IMR-90 (cell line): Measurements from ENCODE around the gene MCAM. TPM values are rescaled to one million over a fixed set of nuclear protein-coding genes. Genes with fewer than 3 reads are reported as not detected.

Source experiments
- ATAC-seq: fragments of 200-7000 bp; cut with Tn5 transposase; 2 replicates; pipeline ENCODE4 v1.9.1; 2020; ENCODE audit warnings: low read depth, mild to moderate bottlenecking, moderate library complexity
- BruUV-seq: library from RNA; stranded (reverse); fragments of 400-500 nt; replicated peaks from 2 replicates; lab custom pipeline; 2021; lab: Mats Ljungman, UMichigan
- CTCF ChIA-PET: fragments of 300-600 bp; formaldehyde crosslinking; extraction: SDS; loops from one replicate; lab custom pipeline; 2021; ENCODE audit warnings: antibody characterized with exemption; lab: Yijun Ruan, JAX
- POLR2A ChIA-PET: fragments of 300-600 bp; sonication (Branson Sonifier 250); formaldehyde crosslinking; loops from one replicate; lab custom pipeline; 2022; ENCODE audit warnings: antibody characterized with exemption; ENCODE audit not compliant: unreplicated experiment; lab: Charles Lee
- DNase-seq: peaks from one replicate; pipeline ENCODE4 v3.0.0; 2013
- H2AFZ ChIP-seq: replicated peaks from 2 replicates; pipeline ENCODE3; 2013; ENCODE audit warnings: low read length, mild to moderate bottlenecking; ENCODE audit not compliant: poor library complexity
- H2AK5ac ChIP-seq: 2 replicates; pipeline ENCODE4 v1.6.1; 2013; ENCODE audit warnings: low read depth, low read length, inconsistent platforms
- H2AK9ac ChIP-seq: replicated peaks from 2 replicates; pipeline ENCODE3; 2013; ENCODE audit warnings: mild to moderate bottlenecking, low read depth, low read length, moderate library complexity; ENCODE audit not compliant: poor library complexity
- H2BK120ac ChIP-seq: 2 replicates; pipeline ENCODE4 v1.6.1; 2013; ENCODE audit warnings: low read depth, low read length, inconsistent platforms
- H2BK15ac ChIP-seq: 3 replicates; pipeline ENCODE4 v1.6.1; 2013; ENCODE audit warnings: low read depth, low read length, inconsistent platforms
- H2BK20ac ChIP-seq: 2 replicates; pipeline ENCODE4 v1.6.1; 2013; ENCODE audit warnings: low read depth, mild to moderate bottlenecking, inconsistent platforms, low read length, moderate library complexity
- H2BK5ac ChIP-seq: 2 replicates; pipeline ENCODE4 v1.6.1; 2013; ENCODE audit warnings: mild to moderate bottlenecking, low read depth, low read length, inconsistent platforms; ENCODE audit not compliant: poor library complexity, severe bottlenecking
- H3K14ac ChIP-seq: replicated peaks from 2 replicates; pipeline ENCODE4 v1.6.1; 2013; ENCODE audit warnings: low read depth, low read length, inconsistent platforms
- H3K18ac ChIP-seq: 2 replicates; pipeline ENCODE4 v1.6.1; 2013; ENCODE audit warnings: low read depth, low read length, control low read depth
- H3K23ac ChIP-seq: 2 replicates; pipeline ENCODE4 v1.6.1; 2013; ENCODE audit warnings: low read depth, low read length, inconsistent platforms
- H3K27ac ChIP-seq: 2 replicates; pipeline ENCODE4 v1.5.1; 2013; ENCODE audit warnings: mild to moderate bottlenecking, control low read depth, low read length; ENCODE audit not compliant: insufficient read depth
- H3K27me3 ChIP-seq: 2 replicates; pipeline ENCODE4 v1.6.1; 2013; ENCODE audit warnings: low read length; ENCODE audit not compliant: control insufficient read depth, insufficient read depth
- H3K36me3 ChIP-seq: 2 replicates; pipeline ENCODE4 v1.6.1; 2013; ENCODE audit warnings: low read length, mixed read lengths; ENCODE audit not compliant: control insufficient read depth, insufficient read depth
- H3K4ac ChIP-seq: 2 replicates; pipeline ENCODE4 v1.6.1; 2013; ENCODE audit warnings: low read depth, low read length, inconsistent platforms
- H3K4me1 ChIP-seq: 2 replicates; pipeline ENCODE4 v1.6.1; 2013; ENCODE audit warnings: low read length, mixed read lengths; ENCODE audit not compliant: control insufficient read depth, insufficient read depth
- H3K4me2 ChIP-seq: 2 replicates; pipeline ENCODE4 v1.6.1; 2013; ENCODE audit warnings: low read depth, mild to moderate bottlenecking, control low read depth, low read length, moderate library complexity
- H3K4me3 ChIP-seq: 2 replicates; pipeline ENCODE4 v1.5.1; 2013; ENCODE audit warnings: low read depth, mild to moderate bottlenecking, control low read depth, low read length, moderate library complexity; ENCODE audit not compliant: insufficient read depth
- H3K56ac ChIP-seq: 2 replicates; pipeline ENCODE4 v1.6.1; 2013; ENCODE audit warnings: low read length, inconsistent platforms; ENCODE audit not compliant: insufficient read depth; ENCODE audit errors: extremely low read depth
- H3K79me1 ChIP-seq, 2 experiments: 2 replicates each; pipeline ENCODE4 v1.6.1; 2013; ENCODE audit warnings: low read length in 2 of 2, inconsistent platforms in 1 of 2, low read depth in 1 of 2
- H3K9ac ChIP-seq: 2 replicates; pipeline ENCODE4 v1.6.1; 2013; ENCODE audit warnings: low read depth, low read length, control low read depth
- H3K9me1 ChIP-seq: 2 replicates; pipeline ENCODE4 v1.6.1; 2013; ENCODE audit warnings: low read length, inconsistent platforms; ENCODE audit not compliant: insufficient read depth
- H3K9me3 ChIP-seq: 2 replicates; pipeline ENCODE4 v1.6.1; 2013; ENCODE audit warnings: low read length; ENCODE audit not compliant: control insufficient read depth, insufficient read depth
- H4K20me1 ChIP-seq: 2 replicates; pipeline ENCODE4 v1.6.1; 2013; ENCODE audit warnings: low read length, inconsistent platforms; ENCODE audit not compliant: insufficient read depth
- H4K5ac ChIP-seq: 2 replicates; pipeline ENCODE4 v1.6.1; 2013; ENCODE audit warnings: mild to moderate bottlenecking, low read depth, low read length, control low read depth
- H4K8ac ChIP-seq, 2 experiments: 2 replicates each; pipeline ENCODE4 v1.6.1; 2013; ENCODE audit warnings: low read depth in 2 of 2, low read length in 2 of 2, control low read depth in 1 of 2, inconsistent platforms in 1 of 2
- H4K91ac ChIP-seq: 2 replicates; pipeline ENCODE4 v1.6.1; 2013; ENCODE audit warnings: low read depth, low read length, inconsistent platforms; ENCODE audit not compliant: insufficient read depth
- CEBPB ChIP-seq: IDR thresholded peaks from 2 replicates; pipeline ENCODE4 v1.6.1; 2012; ENCODE audit warnings: low read depth, low read length, improper control_type of control experiment
- CHD1 ChIP-seq: IDR thresholded peaks from 2 replicates; pipeline ENCODE4 v1.6.1; 2012; ENCODE audit warnings: low read depth, low read length, improper control_type of control experiment
- FOS ChIP-seq: fragments of 150-350 bp; IDR thresholded peaks from 2 replicates; pipeline ENCODE4 v1.6.1; 2016; ENCODE audit warnings: low read depth, low read length
- MAZ ChIP-seq: IDR thresholded peaks from 2 replicates; pipeline ENCODE4 v1.6.1; 2012; ENCODE audit warnings: low read depth, mild to moderate bottlenecking, low read length, improper control_type of control experiment, moderate library complexity, borderline replicate concordance
- NFE2L2 ChIP-seq: fragments of 150-350 bp; IDR thresholded peaks from 2 replicates; pipeline ENCODE4 v1.6.1; 2016; ENCODE audit warnings: low read depth, mild to moderate bottlenecking, low read length
- WGBS, 2 experiments: methylation state at CpG; one replicate each; pipeline versions ENCODE4 v1.1.5 to v1.1.7; 2013; ENCODE audit warnings: missing lambda C conversion rate in 2 of 2; ENCODE audit not compliant: insufficient read length in 1 of 2; ENCODE audit errors: extremely low coverage in 2 of 2; 5-methylcytosine and 5-hydroxymethylcytosine counted together
- dilution Hi-C: fragments of 300-500 bp; cut with HindIII; formaldehyde crosslinking; loops from one replicate; pipeline ENCODE4 v1.14.3; 2018; ENCODE audit warnings: low sequenced_read_pairs; ENCODE audit not compliant: unreplicated experiment
- in situ Hi-C: fragments of 300-500 bp; cut with MboI; formaldehyde crosslinking; loops from 3 replicates; pipeline ENCODE4 v1.14.3; 2019; ENCODE audit warnings: low sequenced_read_pairs, inconsistent platforms, mixed read lengths
- intact Hi-C: fragments of 100-400 bp; cut with micrococcal nuclease; formaldehyde crosslinking; loops from 2 replicates; pipeline ENCODE4 v1.10.0; 2022
- polyA plus RNA-seq, 3 experiments: library from polyadenylated mRNA; depleted of rRNA; stranded (reverse); fragments of >200 nt; gene quantifications; 2 replicates each; pipeline ENCODE4 v1.2.3, GENCODE V29; 2012; ENCODE audit warnings: low replicate concordance in 1 of 3
- total RNA-seq: library from RNA; depleted of rRNA; stranded (reverse); fragments of >200 nt; gene quantifications from 2 replicates; pipeline ENCODE4 v1.2.3, GENCODE V29; 2012
- TF ChIP-seq, protein P1 (sequence below): fragments of 150-350 bp; IDR thresholded peaks from 2 replicates; pipeline ENCODE4 v1.6.1; 2017; ENCODE audit warnings: mild to moderate bottlenecking, antibody characterized with exemption, low read length, low read depth
- TF ChIP-seq, protein P2 (sequence below): fragments of 150-350 bp; IDR thresholded peaks from 2 replicates; pipeline ENCODE4 v1.6.1; 2016; ENCODE audit warnings: low read depth, mild to moderate bottlenecking, low read length, moderate library complexity, borderline replicate concordance

Gene MCAM
- total and polyA plus RNA-seq, 2 of the 4 experiments (the other 2 are of a cell fraction), result 95.1 to 131 TPM

DNA sequence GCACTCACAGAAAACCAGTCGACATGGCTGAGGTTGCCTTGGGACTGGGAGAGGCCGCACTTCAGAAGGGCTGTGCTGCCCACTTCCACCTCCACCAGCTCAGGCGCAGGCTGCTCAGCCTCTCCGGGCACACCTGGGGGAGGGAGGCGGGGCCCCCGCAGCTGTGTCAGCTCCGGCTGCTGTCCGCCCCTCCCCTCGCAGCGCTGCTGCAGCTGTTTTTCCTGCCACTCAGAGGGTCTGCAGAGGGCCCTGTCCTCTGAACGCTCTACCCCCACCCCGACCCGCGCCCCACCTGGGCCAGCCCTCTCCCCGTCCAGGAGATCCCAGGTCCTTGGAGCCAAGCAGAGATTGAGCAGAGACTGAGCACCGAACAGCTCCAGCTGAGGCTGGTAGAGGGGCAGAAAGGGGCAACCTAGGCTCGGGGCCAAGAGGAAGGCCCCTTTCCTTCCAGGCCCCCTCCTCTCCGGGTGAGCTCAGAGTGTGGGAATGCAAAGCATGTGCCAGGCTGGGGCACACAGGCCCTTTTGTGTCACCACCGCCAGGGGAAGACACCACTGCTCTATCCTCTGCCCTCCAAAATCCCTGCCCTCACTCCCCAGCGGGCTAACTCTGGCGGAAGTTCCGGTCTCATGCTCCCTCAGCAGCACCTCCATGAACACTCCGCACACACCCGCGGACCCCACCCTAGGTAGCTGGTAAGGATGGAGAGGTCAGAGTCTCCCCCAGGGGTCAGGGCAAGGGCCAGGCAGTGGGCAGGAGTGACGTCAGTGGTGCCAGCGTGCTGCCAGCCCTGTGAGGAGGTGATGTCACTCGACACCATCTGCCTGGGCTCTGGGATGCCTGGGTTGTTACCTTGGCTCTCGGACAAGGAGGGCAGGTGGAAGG is 1.6 kb downstream of the MCAM start:
- H3K9ac ChIP-seq, result peak overlapping the region; percentile 81
- peak overlapping the region; percentile 69 for H3K27ac ChIP-seq
- peak overlapping the region; percentile 87 for H3K4me3 ChIP-seq
- H3K36me3 ChIP-seq, result peaks cover 34% of the 10 kb centered on the region
- peak overlapping the region; percentile 73 for H2BK120ac ChIP-seq
- dilution Hi-C loops, result no loop called here
- H4K5ac ChIP-seq, result 0 out of 2 replicates have a peak overlapping the region, but pooled peaks have one; percentile 8
- H4K91ac ChIP-seq, result peak overlapping the region; percentile 82
- peak overlapping the region; percentile 79 for H2BK5ac ChIP-seq
- peaks cover 38% of the 10 kb centered on the region for H3K4me1 ChIP-seq
- peak overlapping the region; percentile 87 for H2AK5ac ChIP-seq
- peak overlapping the region; percentile 98 for H2AK9ac ChIP-seq
- peak overlapping the region; percentile 39; the same call in 2 of the 3 replicates for H2BK15ac ChIP-seq
- peak overlapping the region; percentile 92 for H3K14ac ChIP-seq
- no peaks in the 10 kb centered on the region for H3K9me3 ChIP-seq
- no peak overlapping the region for H3K18ac ChIP-seq
- H3K9me1 ChIP-seq, result peaks cover 24% of the 10 kb centered on the region
- peaks cover 12 to 56% of the 10 kb centered on the region in 2 experiments; a peak in 3 of 4 replicates for H3K79me1 ChIP-seq
- H4K20me1 ChIP-seq, result peaks cover 19% of the 10 kb centered on the region
- peak overlapping the region; percentile 32; the same call in 1 of the 2 replicates for H3K56ac ChIP-seq
- WGBS, 2 experiments, result 0% methylated on average over 1 of the region's 29 CpGs; no CpG with 5 or more reads in 1 of the 2 experiments
- in situ Hi-C loops, result no loop called here
- TF ChIP-seq, protein P1, sequence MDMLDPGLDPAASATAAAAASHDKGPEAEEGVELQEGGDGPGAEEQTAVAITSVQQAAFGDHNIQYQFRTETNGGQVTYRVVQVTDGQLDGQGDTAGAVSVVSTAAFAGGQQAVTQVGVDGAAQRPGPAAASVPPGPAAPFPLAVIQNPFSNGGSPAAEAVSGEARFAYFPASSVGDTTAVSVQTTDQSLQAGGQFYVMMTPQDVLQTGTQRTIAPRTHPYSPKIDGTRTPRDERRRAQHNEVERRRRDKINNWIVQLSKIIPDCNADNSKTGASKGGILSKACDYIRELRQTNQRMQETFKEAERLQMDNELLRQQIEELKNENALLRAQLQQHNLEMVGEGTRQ, result no peak
- TF ChIP-seq NFE2L2, result no peak
- TF ChIP-seq CHD1, result no peak
- TF ChIP-seq, protein P2, sequence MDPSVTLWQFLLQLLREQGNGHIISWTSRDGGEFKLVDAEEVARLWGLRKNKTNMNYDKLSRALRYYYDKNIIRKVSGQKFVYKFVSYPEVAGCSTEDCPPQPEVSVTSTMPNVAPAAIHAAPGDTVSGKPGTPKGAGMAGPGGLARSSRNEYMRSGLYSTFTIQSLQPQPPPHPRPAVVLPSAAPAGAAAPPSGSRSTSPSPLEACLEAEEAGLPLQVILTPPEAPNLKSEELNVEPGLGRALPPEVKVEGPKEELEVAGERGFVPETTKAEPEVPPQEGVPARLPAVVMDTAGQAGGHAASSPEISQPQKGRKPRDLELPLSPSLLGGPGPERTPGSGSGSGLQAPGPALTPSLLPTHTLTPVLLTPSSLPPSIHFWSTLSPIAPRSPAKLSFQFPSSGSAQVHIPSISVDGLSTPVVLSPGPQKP, result no peak
- TF ChIP-seq MAZ, result no peak
- TF ChIP-seq CEBPB, result no peak
- TF ChIP-seq FOS, result no peak
- intact Hi-C loops, result no loop called here
- no TSS peak for BruUV-seq
- H4K8ac ChIP-seq, result peak overlapping the region; percentile 26 to 70
- DNase-seq (no peak), ATAC-seq (peak; percentile 8)
- H3K4me2 ChIP-seq, result peak overlapping the region; percentile 71
- CTCF ChIA-PET, result interaction anchor here (0.7 to 2.1 kb wide), 5 partner anchors 9 to 119 kb away, joined by 3 to 6 read pairs (median 4); no protein-coding TSS in a partner anchor
- peak overlapping the region; percentile 82 for H3K4ac ChIP-seq
- peak overlapping the region; percentile 93 for H2AFZ ChIP-seq
- no peaks in the 10 kb centered on the region for H3K27me3 ChIP-seq
- POLR2A ChIA-PET, result no interaction called here
- H2BK20ac ChIP-seq, result no peak overlapping the region; the same call in 1 of the 2 replicates
- peak overlapping the region; percentile 69 for H3K23ac ChIP-seq
